ENCODE data around the gene FLNB. TPM values are rescaled to one million over a fixed set of nuclear protein-coding genes. Genes with fewer than 3 reads are reported as not detected.

Gene FLNB
- total RNA-seq, 1 experiment from 2014 or later, result 309 TPM

GRCh38 chr3:58090351-58090750 is 82.1 kb downstream of the FLNB start:
- H3K27ac ChIP-seq (ENCODE audit: low read length), result no peak overlapping the region
- H3K4me3 ChIP-seq (ENCODE audit: low read depth in 2 of 2, low read length in 2 of 2), result no peak overlapping the region
- ChIA-PET CTCF (no interaction called here), POLR2A (no interaction called here)
- H3K9me3 ChIP-seq (ENCODE audit: control insufficient read depth, insufficient read depth, low read depth, low read length), result no peaks in the 10 kb centered on the region
- H3K27me3 ChIP-seq (ENCODE audit: control insufficient read depth, insufficient read depth, low read length), result no peaks in the 10 kb centered on the region
- in situ Hi-C loops (cut with HindIII; ENCODE audit: low pct_unique_long_range_greater_than_20kb, low sequenced_read_pairs) (no loop called here), intact Hi-C loops (cut with micrococcal nuclease; ENCODE audit: unreplicated experiment) (no loop called here)
- no peaks in the 10 kb centered on the region; the same call in 1 of the 2 replicates for H3K4me1 ChIP-seq (ENCODE audit: control insufficient read depth, insufficient read depth, low read length)
- TF ChIP-seq CTCF (IDR thresholded peaks at IDR 0.05) (no peak), POLR2AphosphoS5 (IDR thresholded peaks at IDR 0.05; ENCODE audit: low read depth, low read length) (no peak), REST (IDR thresholded peaks at IDR 0.05; ENCODE audit: insufficient read depth in 1 of 2, low read depth in 2 of 2, low read length in 1 of 2) (no peak), TCF7L2 (IDR thresholded peaks at IDR 0.05; ENCODE audit: low read depth, low read length) (no peak), SIN3A (IDR thresholded peaks at IDR 0.05; ENCODE audit: borderline replicate concordance, insufficient read depth, low read depth, low read length) (no peak)
- peaks cover 2% of the 10 kb centered on the region for H3K36me3 ChIP-seq (ENCODE audit: control insufficient read depth, insufficient read depth, low read length)
- ATAC-seq (no peak), DNase-seq (ENCODE audit: low read depth, low spot score) (no peak)
- BruUV-seq (replicated peaks), result no TSS peak

GRCh38 chr3:58092521-58092920 is 84.3 kb downstream of the FLNB start:
- Histone ChIP-seq H3K27me3 (ENCODE audit: control insufficient read depth, insufficient read depth, low read length) (no peaks in the 10 kb centered on the region), H3K27ac (ENCODE audit: low read length) (no peak overlapping the region), H3K4me3 (ENCODE audit: low read depth in 2 of 2, low read length in 2 of 2) (no peak overlapping the region), H3K36me3 (ENCODE audit: control insufficient read depth, insufficient read depth, low read length) (peaks cover 12% of the 10 kb centered on the region), H3K4me1 (ENCODE audit: control insufficient read depth, insufficient read depth, low read length) (peaks cover 4% of the 10 kb centered on the region; the same call in 1 of the 2 replicates), H3K9me3 (ENCODE audit: control insufficient read depth, insufficient read depth, low read depth, low read length) (no peaks in the 10 kb centered on the region)
- BruUV-seq (replicated peaks), result no TSS peak
- ATAC-seq (no peak), DNase-seq (ENCODE audit: low read depth, low spot score) (no peak)
- TF ChIP-seq POLR2AphosphoS5 (IDR thresholded peaks at IDR 0.05; ENCODE audit: low read depth, low read length) (no peak), CTCF (IDR thresholded peaks at IDR 0.05) (no peak), REST (IDR thresholded peaks at IDR 0.05; ENCODE audit: insufficient read depth in 1 of 2, low read depth in 2 of 2, low read length in 1 of 2) (no peak), TCF7L2 (IDR thresholded peaks at IDR 0.05; ENCODE audit: low read depth, low read length) (no peak), SIN3A (IDR thresholded peaks at IDR 0.05; ENCODE audit: borderline replicate concordance, insufficient read depth, low read depth, low read length) (no peak)
- POLR2A ChIA-PET, result interaction anchor here (0.6 kb wide), 1 partner anchor 153 kb away, joined by 6 read pairs; no protein-coding TSS in a partner anchor
- in situ Hi-C loops (cut with HindIII; ENCODE audit: low pct_unique_long_range_greater_than_20kb, low sequenced_read_pairs) (no loop called here), intact Hi-C loops (cut with micrococcal nuclease; ENCODE audit: unreplicated experiment) (no loop called here)
- CTCF ChIA-PET, result no interaction called here

Measured in Panc1 (cell line).